CD4-positive, alpha-beta T cell treated with Interferon alpha-2 for 1 hour (primary cell): Measurements from ENCODE around the gene NOTCH1.
A peak's percentile ranks its signal among the peaks of the same experiment; 100 is the strongest.

Source experiments
- DNase-seq, 2 donors: peaks; one replicate each; pipeline ENCODE4 v3.0.0-alpha.2; 2020 to 2022

NOTCH1 gene

DNA sequence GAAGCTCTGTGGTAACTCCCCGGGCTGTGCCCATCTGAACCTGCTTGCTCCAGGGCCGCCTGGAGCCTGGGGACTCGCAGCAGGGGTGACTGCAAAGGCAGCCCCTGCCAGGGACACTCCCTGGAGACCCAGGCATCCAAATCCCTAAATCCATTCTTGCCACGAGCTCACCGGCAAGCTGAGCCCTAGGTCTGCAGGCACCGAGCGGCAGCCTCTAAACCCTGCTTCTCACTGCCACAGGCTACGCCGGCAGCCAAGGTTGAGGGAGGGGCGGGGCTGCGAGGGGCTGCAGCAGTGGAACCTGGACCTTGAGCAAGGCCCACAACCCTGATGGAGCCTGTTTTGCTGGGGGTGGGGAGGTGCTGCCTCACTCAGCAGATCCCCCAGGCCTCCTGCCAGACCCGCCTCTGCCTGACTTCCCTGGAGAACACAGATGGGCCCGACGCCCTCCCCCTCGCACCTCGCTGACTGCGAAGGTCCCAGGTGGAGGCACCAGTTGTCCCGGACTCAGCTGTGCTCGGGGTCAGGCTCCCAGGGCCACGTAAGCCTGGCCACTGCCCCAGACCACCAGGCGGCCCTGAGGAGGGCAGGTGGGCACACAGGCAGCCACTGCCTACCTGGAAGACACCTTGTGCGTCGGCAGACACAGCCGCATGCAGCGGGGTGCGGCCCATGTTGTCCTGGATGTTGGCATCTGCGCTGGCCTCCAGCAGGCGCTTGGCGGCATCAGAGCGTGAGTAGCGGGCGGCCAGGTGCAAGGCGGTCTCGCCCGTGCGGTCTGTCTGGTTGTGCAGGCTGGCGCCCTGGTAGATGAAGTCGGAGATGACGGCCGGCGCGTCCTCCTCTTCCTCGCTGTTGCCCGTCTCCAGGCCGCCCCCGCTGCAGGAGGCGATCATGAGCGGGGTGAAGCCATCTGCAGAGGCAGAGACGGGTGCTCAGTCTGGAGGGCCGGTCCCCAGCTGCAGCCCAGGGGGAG, 45.6 kb downstream of the NOTCH1 start:
- DNase-seq, result no peak

DNA sequence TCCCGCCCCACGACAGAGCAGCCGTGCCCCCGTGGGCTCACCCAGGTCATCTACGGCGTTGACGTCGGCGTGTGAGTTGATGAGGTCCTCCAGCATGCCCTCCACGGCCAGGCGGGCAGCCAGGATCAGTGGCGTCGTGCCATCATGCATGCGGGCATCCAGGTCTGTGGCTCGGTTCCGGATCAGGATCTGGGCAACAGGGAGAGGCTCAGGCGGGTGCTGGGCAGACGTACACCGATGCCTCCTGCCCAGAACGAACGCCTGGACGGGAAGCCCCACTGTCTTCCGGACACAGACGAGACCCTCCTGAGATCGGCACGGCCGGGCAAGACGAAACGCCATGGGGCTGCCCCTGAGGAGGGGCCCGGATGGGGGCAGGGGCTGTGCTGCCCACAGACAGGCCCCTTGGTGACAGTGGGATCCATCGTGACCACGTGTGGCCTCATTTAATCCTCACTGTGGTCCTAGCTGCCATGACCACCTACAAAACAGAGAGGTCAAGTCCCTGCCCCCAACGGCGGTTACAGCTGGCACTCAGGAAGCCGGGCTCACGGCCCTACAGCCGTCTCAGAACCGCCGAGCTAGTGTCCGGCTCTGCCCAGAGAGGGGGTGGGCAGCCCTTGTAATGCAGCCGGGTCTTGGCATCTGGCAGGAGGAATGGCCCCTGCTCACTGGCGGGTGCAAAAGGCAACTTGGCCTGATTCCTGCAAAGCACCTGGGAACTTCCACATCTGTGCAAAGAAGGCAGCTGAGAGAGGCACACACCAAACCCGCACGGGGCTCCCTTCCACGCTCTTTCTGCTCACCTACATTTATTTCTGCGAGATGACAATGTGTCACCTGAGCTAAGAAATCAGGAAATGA, 46.5 kb downstream of the NOTCH1 start:
- no peak for DNase-seq

DNA sequence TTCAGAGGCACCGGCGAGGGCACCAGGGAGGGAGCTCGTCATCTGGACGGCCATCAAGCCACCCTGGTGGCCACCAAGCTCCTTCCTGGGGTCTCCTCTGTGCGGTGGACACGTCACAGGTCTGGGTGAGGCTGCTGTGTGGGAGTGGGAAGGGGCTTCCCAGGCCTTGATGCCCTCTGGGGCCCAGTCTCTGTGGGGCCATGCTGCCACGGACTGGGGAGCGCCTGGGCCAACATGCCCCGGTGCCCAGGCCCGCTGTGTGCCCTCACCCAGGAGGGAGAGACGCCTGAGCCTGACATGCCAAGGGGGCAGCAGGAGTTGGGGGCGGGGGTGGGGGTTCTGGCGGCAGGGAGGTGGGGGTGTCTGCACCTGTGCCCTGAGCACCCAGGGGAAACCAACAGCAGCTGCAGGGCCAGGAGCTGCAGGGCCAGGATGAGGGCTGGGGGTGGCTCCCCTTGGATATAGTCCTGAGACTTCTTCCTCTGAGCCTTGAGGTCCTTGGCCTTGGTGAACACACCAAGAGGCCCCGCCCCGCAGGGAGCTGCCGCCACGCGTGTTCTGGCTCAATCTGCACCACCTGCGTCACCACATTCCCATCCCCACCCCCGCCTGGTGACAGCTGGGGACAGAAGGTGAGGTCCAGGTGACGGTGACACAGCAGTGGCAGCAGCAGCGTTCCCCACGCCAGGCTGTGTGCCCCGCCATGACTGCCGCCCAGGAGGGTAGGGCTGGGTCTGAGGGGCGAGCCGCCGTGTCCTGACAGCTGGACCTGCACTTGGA, 47.7 kb downstream of the NOTCH1 start:
- no peak for DNase-seq

DNA sequence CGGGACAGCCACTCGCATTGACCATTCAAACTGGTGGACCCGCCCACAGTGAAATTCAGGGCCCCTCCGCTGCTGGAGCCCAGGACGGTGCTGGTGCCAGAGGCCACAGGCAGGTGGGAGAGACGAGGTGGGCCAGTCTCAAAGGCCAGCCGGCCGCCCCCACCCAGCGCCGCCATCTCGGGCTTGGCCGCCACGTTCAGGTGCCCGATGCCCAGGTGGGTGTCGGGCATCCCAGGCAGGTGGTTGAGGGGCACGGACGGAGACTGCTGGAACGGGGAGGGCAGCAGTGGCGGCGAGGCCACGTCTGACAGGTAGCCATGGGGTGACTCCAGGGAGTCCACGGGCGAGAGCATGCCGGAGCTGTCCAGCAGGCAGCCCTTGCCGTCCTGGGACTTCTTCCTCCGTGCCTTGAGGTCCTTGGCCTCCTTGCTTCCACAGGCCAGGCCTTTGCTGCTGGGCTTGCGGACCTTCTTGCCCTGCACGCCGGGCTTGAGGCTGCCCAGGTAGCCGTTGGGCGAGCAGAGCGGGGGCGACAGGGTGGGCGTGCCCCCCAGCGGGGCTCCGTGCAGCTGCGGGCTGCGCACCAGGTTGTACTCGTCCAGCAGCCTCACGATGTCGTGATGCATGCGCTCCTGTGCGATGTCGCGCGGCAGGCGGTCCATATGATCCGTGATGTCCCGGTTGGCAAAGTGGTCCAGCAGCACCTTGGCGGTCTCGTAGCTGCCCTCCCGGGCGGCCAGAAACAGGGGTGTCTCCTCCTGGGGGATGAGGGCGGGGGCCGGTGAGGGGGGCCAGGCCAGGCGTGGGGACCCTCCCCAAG, 48.8 kb downstream of the NOTCH1 start:
- DNase-seq, result no peak

DNA sequence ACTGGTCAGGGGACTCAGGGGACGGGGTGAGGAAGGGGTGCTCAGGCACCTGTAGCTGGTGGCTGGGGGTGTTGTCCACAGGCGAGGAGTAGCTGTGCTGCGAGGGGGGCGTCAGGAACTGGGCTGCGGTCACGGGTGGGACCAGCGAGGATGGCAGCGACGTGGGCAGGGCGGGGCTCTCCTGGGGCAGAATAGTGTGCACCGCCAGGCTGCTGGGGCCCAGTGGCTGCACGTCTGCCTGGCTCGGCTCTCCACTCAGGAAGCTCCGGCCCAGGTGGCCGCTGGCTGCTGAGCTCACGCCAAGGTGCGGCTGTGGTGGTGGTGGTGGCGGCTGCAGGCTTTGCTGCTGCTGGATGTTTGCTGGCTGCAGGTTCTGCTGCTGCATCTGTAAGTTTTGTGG, 49.7 kb downstream of the NOTCH1 start:
- DNase-seq, result no peak

DNA sequence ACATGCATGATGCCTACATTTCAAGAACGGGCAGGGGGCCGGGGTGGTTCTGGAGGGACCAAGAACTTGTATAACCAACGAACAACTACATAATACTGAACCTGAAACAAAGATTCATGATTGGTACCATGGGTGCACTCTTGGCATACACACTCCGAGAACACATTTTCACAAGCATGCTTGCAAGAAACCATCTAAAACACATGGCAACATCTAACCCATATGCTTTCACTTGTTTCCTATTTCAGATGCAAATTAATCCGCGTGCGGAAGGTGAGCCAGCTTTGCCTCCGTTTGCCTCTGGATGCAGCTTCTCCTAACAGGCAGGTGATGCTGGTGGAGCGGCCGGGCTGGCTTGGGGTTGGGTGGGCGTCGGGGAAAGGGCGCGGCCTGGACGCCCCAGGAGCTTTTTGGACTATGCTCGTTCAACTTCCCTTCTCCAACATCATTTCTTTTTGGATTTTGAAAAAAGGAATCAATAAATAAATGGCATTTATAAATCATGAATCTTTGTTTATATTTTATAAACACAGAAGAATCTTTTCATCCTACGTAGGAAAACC, 50.5 kb downstream of the NOTCH1 start:
- no peak for DNase-seq

DNA sequence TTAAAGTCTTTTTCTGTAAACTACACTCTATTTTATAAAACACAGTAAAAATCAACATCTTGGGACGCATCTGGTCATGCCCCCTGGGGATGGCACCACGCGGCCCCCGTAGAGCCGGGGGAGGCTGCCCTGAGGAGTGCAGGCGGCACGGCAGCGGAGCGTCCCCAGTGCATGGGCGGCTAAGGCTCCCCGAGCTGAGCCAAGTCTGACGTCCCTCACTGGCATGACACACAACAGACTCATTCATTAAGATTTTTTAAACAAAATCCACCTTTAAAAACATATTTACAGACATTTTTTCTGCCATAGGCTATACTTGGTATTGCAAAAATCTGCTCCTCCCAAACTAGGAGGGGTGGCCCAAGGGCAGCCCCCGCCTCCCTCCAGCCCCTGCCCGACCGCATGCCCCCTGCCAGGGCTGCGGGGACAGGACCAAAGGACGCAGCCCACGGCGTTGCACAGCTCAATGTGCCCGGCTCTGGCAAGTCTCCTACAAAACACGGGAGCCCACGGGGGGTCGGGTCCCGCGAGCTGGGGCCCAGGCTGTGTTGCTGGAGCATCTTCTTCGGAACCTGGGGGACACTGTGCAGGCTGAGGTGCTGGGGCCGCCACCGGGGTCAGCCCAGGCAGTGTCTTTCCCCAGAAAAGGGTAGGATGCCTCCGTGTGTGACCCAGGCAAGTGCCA, 51.2 kb downstream of the NOTCH1 start:
- no peak for DNase-seq

DNA sequence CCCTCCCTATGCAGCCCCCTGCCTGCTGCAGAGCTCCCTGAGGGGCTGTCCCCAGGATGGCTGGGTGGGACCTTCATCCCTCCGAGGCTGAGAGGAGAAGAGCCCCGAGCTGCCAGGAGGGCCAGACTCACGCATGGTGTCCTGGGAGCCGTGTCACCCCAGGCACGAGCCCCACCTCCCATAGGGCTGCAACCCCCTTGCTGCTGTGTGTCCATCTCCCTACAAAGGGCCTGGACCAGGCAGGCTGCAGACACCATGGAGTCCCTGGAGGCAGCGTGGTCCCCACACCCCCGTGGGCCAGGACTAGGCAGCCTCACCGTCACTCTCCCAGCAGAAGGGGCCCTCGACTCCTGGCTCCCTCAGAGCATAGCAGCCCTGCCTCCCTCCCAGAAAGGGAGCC, 51.8 kb downstream of the NOTCH1 start:
- DNase-seq, result no peak

DNA sequence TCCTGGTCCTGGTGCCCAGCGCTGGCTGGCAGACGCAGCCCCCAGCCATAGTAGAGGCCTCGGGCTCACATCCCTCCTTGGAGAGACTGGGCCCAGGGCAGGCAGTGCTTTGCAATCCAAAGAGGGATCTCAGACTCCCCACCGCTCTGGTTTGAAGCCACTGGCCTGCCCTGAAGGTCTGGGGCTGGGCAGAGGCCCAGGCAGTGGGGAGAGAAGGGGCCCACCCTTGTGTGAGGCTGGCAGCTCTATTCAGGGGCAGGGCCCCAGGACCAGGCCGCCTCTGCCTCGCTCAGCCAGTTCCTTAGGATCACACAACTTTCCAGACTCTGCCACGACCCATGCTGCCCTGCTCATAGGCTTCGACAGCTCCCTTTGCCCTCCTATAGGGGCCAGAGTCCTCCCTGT, 52.3 kb downstream of the NOTCH1 start:
- no peak for DNase-seq

DNA sequence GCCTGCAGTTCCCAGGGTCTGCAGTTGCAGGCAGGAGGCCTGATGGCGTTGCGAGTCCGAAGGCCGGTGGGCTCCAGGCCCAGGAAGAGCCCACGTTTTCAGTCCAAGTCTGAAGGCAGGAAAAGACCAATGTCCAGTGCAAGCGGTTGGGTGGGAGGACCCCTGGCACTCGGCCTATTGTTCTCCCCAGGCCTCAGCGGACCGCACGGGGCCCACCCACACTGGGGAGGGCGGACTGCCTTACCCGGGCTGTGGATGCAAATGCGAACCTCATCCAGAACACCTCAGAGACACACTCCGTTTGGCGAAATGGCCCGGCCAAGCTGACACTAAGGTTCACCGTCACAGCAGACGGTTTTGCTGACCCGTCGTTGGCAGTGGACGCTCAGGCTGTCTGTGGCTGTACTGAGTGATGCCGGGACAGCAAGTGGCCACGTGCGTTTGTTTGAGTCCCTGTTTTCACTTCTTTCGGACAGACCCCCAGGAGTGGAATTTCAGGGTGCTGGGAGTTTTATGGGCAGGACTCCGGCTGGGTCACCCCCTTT, 52.8 kb downstream of the NOTCH1 start:
- no peak for DNase-seq

DNA sequence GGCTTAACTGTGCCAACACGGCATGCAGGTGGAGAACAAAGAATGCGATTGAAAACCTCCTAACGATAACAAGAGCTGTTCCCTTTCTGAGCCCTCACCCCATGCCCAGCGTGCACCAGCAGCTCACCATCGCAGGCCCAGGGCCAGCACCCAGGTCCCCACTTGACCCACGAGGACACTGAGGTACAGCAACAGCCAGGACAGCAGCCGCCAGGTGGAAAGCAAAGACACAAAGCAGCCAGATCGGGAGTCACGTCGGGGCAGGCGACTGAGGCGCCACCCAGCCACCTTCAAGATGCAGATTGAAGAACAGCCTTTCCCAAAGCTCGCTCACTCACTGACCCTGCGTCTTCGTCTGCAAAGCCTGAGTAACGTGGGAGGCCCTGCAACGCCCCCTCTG, 56.1 kb downstream of the NOTCH1 start:
- DNase-seq, result no peak

DNA sequence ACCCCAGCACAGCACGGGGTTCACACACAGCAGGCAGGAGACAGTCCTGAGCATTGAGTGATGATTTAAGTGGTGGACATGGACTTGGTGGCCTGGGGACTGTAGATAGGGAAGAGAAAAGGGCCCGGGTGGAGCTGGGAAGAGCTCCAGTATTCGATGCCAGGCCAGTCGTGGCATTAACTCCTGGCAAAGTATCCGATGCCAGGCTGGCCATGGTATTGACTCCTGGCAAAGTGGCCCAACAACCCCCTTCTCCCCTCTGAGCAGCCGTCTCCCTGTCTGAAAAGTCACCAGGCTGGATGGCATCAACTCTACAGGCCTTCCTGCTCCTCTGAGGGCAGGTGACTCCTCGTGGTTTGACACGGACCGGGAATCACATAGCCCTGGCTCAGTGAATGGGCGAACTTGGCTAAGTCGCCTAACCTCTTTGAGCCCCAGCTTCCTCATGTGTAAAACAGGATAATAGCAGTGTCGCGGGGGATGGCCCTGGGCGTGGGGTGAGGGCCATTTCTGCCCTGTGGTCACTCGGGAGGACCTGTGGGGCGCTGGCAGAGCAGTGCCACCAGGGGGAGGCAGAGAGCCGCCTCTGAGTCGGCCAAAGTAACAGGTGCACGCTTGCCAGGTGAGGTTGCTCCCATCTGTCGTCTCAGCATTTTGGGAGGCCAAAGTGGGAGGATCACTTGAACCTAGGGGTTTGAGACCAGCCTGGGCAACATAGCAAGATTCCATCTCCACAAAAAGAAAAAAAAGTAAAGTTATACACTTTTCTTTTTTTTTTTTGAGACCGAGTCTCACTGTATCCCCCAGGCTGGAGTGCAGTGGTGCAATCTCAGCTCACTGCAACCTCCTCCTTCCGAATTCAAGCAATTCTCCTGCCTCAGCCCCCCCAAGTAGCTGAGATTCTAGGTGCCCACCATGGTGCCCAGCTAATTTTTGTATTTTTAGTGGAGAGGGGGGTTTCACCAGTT, 57.3 kb downstream of the NOTCH1 start:
- peak; percentile 63 to 79 for DNase-seq

DNA sequence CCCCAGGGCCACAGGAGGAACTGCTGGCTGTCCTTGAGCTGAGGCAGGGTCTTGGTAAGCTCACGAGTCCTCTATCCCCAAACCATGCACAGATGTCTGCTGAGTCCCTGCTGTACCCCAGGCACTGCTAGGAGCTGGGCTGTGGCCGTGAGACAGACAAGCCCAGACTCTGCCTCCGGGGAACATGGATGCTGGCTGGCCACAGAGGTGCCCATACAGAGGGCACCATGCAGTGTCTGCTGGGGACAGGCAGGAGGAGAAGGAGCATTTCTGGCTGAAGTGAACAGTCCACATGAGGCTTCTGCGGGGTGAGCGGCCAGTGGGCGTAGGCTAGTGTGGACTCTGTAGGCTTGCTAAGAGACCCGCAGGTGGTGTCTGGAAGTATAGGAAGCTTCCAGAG, 58.2 kb downstream of the NOTCH1 start:
- no peak for DNase-seq

DNA sequence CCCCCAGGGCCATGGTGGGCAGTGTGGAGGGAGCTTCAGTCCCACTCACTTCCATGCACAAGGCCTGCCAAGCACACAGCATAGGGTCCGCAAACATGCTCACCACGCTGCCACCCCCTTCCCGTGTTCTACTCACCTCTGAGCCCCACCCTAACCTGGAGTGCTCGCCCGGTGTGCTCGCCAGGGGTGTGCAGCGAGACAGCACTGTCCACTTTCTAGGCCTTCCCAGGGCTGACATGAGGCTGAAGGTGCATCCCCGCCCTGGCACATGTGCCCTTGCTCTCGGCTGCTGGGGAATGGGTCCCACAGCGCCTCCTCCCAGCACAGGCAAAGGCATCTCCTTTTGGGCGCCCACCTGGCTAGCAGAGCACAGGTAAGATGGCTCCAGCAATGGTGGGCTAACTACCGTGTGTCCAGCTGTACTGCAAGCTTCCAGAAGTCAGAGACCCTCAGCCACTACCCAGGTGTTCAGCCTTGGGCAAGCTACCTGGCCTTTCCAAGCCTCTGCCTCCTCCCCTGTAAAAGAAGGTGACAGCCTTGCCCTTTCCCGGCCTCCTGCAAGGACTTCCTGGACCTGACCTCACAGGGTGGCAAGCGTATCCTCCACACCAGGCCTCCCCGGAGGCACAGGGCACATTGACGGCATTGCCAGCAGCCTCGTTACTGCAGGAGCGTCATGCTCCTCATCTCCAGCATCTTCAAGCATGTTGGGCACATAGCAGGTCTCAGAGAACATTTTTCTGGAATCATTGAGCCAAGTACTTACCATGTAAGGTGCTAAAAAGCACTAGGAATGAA, 58.8 kb downstream of the NOTCH1 start:
- no peak for DNase-seq

DNA sequence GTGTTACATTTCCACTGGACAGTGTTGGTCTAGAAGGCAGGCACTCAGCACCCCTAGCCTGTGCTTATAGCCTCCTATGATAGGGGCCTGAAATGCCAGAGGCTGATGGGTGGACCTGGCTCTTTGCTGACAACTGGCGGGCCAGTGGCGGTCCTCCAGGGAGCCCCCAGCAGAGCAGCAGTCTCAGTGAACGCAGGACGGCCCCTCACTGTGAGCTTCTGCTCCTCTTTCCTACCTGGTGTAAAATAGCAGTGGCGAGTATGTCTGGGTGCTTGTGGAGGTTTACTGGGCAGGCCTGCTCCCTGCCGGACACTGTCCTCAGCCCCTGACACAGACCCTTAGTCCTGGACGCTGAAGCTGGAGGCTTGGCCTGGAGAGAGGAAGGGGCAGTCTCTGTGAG, 59.7 kb downstream of the NOTCH1 start:
- DNase-seq, result no peak

DNA sequence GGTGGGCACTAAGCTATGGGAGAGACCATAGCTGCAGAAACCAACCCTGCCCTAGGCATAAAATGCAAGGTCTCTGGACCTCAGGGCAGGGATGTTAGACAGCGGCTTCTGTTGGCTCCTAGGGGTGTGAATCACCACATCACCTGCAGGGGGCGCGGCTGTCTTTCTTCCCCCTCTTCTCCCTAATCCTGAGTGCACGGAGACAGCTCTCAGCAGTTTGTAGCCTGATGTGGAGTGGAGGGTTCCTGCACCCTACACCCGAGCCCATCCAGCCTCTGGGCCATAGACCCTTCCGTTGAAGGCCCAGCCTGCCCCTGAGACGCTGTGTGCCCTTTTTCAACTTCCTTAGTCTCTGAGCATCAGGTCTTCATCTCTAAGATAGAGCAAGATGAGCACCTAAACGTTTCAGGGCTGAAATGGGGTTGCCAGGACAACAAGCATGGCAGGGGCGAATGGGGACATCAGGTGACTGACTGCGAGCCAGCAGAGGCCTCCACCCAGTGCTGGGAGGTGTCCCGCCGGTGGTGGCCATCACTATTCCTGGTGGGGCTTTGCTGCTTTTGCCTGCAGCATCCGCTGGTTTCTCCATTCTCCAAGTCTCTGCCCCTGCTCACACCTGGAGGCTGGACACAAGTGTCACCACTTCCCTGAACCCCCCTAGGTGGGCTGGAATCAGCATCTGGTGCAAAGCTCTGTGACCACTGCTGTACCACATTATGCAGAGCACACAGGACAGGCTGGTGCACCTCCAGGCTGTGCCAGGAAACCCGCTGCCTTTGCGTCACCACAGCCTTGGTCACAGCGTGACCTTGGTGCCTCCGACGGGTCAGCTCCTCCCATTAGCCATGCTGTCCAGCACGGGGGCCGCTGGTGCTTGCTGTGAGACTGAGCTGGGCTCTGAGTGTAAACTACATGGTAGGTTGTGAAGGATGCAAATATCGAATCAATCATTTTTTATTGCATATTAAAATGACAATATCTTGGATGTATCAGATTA, 60.5 kb downstream of the NOTCH1 start:
- peak; percentile 79 to 85 for DNase-seq
